ENCODE results near the gene CYP27C1. TPM values are rescaled to one million over a fixed set of nuclear protein-coding genes. Genes with fewer than 3 reads are reported as not detected.

CYP27C1 gene
- total RNA-seq, 1 donor from 2014 or later = not detected

GRCh38 chr2:127170452-127171197 is 49.5 kb downstream of the CYP27C1 start:
- intact Hi-C loops (cut with DNase I) = no loop called here
- TF ChIP-seq CTCF (IDR thresholded peaks at IDR 0.05) = no peak
- ATAC-seq = peak; percentile 37
- Histone ChIP-seq H3K4me3 (no peak overlapping the region), H3K27ac (no peak overlapping the region), H3K9me3 (no peaks in the 10 kb centered on the region), H3K36me3 (no peaks in the 10 kb centered on the region), H3K27me3 (no peaks in the 10 kb centered on the region), H3K4me1 (no peaks in the 10 kb centered on the region)
- no peak for DNase-seq

GRCh38 chr2:127170021-127170420 is 50.1 kb downstream of the CYP27C1 start:
- intact Hi-C loops (cut with DNase I) = no loop called here
- H3K27me3 ChIP-seq = no peaks in the 10 kb centered on the region
- no peak for TF ChIP-seq CTCF (IDR thresholded peaks at IDR 0.05)
- H3K4me1 ChIP-seq = no peaks in the 10 kb centered on the region
- H3K9me3 ChIP-seq = no peaks in the 10 kb centered on the region
- DNase-seq (no peak), ATAC-seq (no peak)
- H3K27ac ChIP-seq = no peak overlapping the region
- H3K4me3 ChIP-seq = no peak overlapping the region
- H3K36me3 ChIP-seq = no peaks in the 10 kb centered on the region

- Histone ChIP-seq H3K27me3 (no peaks in the 10 kb centered on the region), H3K4me3 (no peak overlapping the region), H3K4me1 (no peaks in the 10 kb centered on the region), H3K27ac (no peak overlapping the region), H3K9me3 (no peaks in the 10 kb centered on the region), H3K36me3 (no peaks in the 10 kb centered on the region)
- TF ChIP-seq CTCF (IDR thresholded peaks at IDR 0.05) = no peak
- intact Hi-C loops (cut with DNase I) = no loop called here
- DNase-seq = no peak
- no peak for ATAC-seq
These were observed 50.9 kb downstream of the CYP27C1 start for GRCh38 chr2:127169066-127169660.

- intact Hi-C loops (cut with DNase I) = no loop called here
- no peak for TF ChIP-seq CTCF (IDR thresholded peaks at IDR 0.05)
- Histone ChIP-seq H3K4me3 (no peak overlapping the region), H3K36me3 (no peaks in the 10 kb centered on the region), H3K9me3 (no peaks in the 10 kb centered on the region), H3K4me1 (no peaks in the 10 kb centered on the region), H3K27ac (no peak overlapping the region), H3K27me3 (no peaks in the 10 kb centered on the region)
- no peak for ATAC-seq
- DNase-seq = peak; percentile 38
These were observed 53.8 kb downstream of the CYP27C1 start for GRCh38 chr2:127166231-127166860.

GRCh38 chr2:127165539-127165935 is 54.6 kb downstream of the CYP27C1 start:
- Histone ChIP-seq H3K36me3 (no peaks in the 10 kb centered on the region), H3K9me3 (no peaks in the 10 kb centered on the region), H3K4me1 (no peaks in the 10 kb centered on the region), H3K27ac (no peak overlapping the region), H3K27me3 (no peaks in the 10 kb centered on the region), H3K4me3 (no peak overlapping the region)
- no peak for ATAC-seq
- intact Hi-C loops (cut with DNase I) = no loop called here
- TF ChIP-seq CTCF (IDR thresholded peaks at IDR 0.05) = no peak
- DNase-seq = peak; percentile 30
